Measurements from ENCODE around the gene ADAMTS7. TPM values are rescaled to one million over a fixed set of nuclear protein-coding genes. Genes with fewer than 3 reads are reported as not detected.
A peak's percentile ranks its signal among the peaks of the same experiment; 100 is the strongest.
"Not testable (repeated sequence)": the region's sequence is repeated elsewhere in the genome, so short reads cannot be mapped to it uniquely, and the experiment has no call there.

The ADAMTS7 gene
- total RNA-seq, 2 donors from 2014 or later = 0.39 to 1.5 TPM

GRCh38 chr15:78789615-78790014, 21.6 kb downstream of the ADAMTS7 start:
- Mint-ChIP-seq H3K27me3 (ENCODE audit: low read depth) (peaks cover 6% of the 10 kb centered on the region), H3K9me3 (no peaks in the 10 kb centered on the region), H3K27ac (no peak overlapping the region), H3K4me1 (ENCODE audit: low read depth) (peaks cover 13% of the 10 kb centered on the region), H3K36me3 (ENCODE audit: insufficient read depth in 2 of 2) (peaks cover 0 to 2% of the 10 kb centered on the region in 2 donors), H3K4me3 (peak overlapping the region in 1 of 2 donors; percentile 49)
- ATAC-seq (replicated peaks in 1 of 2) = no peak
- DNase-seq = no peak

- ATAC-seq (replicated peaks in 1 of 2) (no peak), DNase-seq (no peak)
- H3K27ac Mint-ChIP-seq = no peak overlapping the region
- peaks cover 13% of the 10 kb centered on the region for H3K4me1 Mint-ChIP-seq (ENCODE audit: low read depth)
- H3K9me3 Mint-ChIP-seq = peaks cover 0 to 2% of the 10 kb centered on the region in 2 donors
- peaks cover 1 to 4% of the 10 kb centered on the region in 2 donors for H3K36me3 Mint-ChIP-seq (ENCODE audit: insufficient read depth in 2 of 2)
- H3K4me3 Mint-ChIP-seq = no peak overlapping the region
- peaks cover 11% of the 10 kb centered on the region for H3K27me3 Mint-ChIP-seq (ENCODE audit: low read depth)
These were observed 23.1 kb downstream of the ADAMTS7 start for GRCh38 chr15:78788016-78788660.

- H3K4me3 Mint-ChIP-seq; ATAC-seq (replicated peaks in 1 of 2); DNase-seq; H3K4me1 Mint-ChIP-seq (ENCODE audit: low read depth); H3K27ac Mint-ChIP-seq; H3K36me3 Mint-ChIP-seq (ENCODE audit: insufficient read depth in 2 of 2); H3K9me3 Mint-ChIP-seq: not testable (repeated sequence)
- peaks cover 11% of the 10 kb centered on the region for H3K27me3 Mint-ChIP-seq (ENCODE audit: low read depth)
These were observed 28.9 kb downstream of the ADAMTS7 start for GRCh38 chr15:78782402-78782801.

GRCh38 chr15:78781381-78781780, 29.9 kb downstream of the ADAMTS7 start:
- not testable (repeated sequence) for H3K9me3 Mint-ChIP-seq; H3K27ac Mint-ChIP-seq; ATAC-seq (replicated peaks in 1 of 2)

GRCh38 chr15:78779975-78780374, 31.3 kb downstream of the ADAMTS7 start:
- not testable (repeated sequence) for DNase-seq; H3K27ac Mint-ChIP-seq; ATAC-seq (replicated peaks in 1 of 2); H3K9me3 Mint-ChIP-seq; H3K36me3 Mint-ChIP-seq (ENCODE audit: insufficient read depth in 2 of 2); H3K4me1 Mint-ChIP-seq (ENCODE audit: low read depth); H3K4me3 Mint-ChIP-seq; H3K27me3 Mint-ChIP-seq (ENCODE audit: low read depth)

More at GRCh38 chr15:78781381-78781780, 29.9 kb downstream of the ADAMTS7 start:
- H3K27me3 Mint-ChIP-seq (ENCODE audit: low read depth) = peaks cover 11% of the 10 kb centered on the region
- H3K4me1 Mint-ChIP-seq (ENCODE audit: low read depth); H3K36me3 Mint-ChIP-seq (ENCODE audit: insufficient read depth in 2 of 2); H3K4me3 Mint-ChIP-seq; DNase-seq: not testable (repeated sequence)

GRCh38 chr15:78779176-78779785, 32.0 kb downstream of the ADAMTS7 start:
- H3K36me3 Mint-ChIP-seq (ENCODE audit: insufficient read depth in 2 of 2); H3K27ac Mint-ChIP-seq; ATAC-seq (replicated peaks in 1 of 2); H3K27me3 Mint-ChIP-seq (ENCODE audit: low read depth); H3K4me3 Mint-ChIP-seq; H3K9me3 Mint-ChIP-seq; DNase-seq; H3K4me1 Mint-ChIP-seq (ENCODE audit: low read depth): not testable (repeated sequence)

GRCh38 chr15:78778422-78778821, 32.8 kb downstream of the ADAMTS7 start:
- DNase-seq (no peak), ATAC-seq (replicated peaks in 1 of 2) (no peak)
- H3K27ac Mint-ChIP-seq = no peak overlapping the region
- no peak overlapping the region for H3K4me3 Mint-ChIP-seq
- H3K4me1 Mint-ChIP-seq (ENCODE audit: low read depth) = no peaks in the 10 kb centered on the region
- no peaks in the 10 kb centered on the region for H3K27me3 Mint-ChIP-seq (ENCODE audit: low read depth)
- no peaks in the 10 kb centered on the region for H3K36me3 Mint-ChIP-seq (ENCODE audit: insufficient read depth in 2 of 2)
- no peaks in the 10 kb centered on the region for H3K9me3 Mint-ChIP-seq

GRCh38 chr15:78777953-78778345, 33.3 kb downstream of the ADAMTS7 start:
- not testable (repeated sequence) for H3K4me3 Mint-ChIP-seq; ATAC-seq (replicated peaks in 1 of 2); DNase-seq; H3K36me3 Mint-ChIP-seq (ENCODE audit: insufficient read depth in 2 of 2); H3K27me3 Mint-ChIP-seq (ENCODE audit: low read depth); H3K9me3 Mint-ChIP-seq; H3K27ac Mint-ChIP-seq; H3K4me1 Mint-ChIP-seq (ENCODE audit: low read depth)

GRCh38 chr15:78777290-78777952, 33.8 kb downstream of the ADAMTS7 start:
- not testable (repeated sequence) for H3K27ac Mint-ChIP-seq; H3K4me1 Mint-ChIP-seq (ENCODE audit: low read depth); DNase-seq; H3K36me3 Mint-ChIP-seq (ENCODE audit: insufficient read depth in 2 of 2); H3K4me3 Mint-ChIP-seq; H3K9me3 Mint-ChIP-seq; ATAC-seq (replicated peaks in 1 of 2); H3K27me3 Mint-ChIP-seq (ENCODE audit: low read depth)

- H3K36me3 Mint-ChIP-seq (ENCODE audit: insufficient read depth in 2 of 2); ATAC-seq (replicated peaks in 1 of 2); H3K27ac Mint-ChIP-seq; H3K4me1 Mint-ChIP-seq (ENCODE audit: low read depth); H3K27me3 Mint-ChIP-seq (ENCODE audit: low read depth); DNase-seq; H3K9me3 Mint-ChIP-seq; H3K4me3 Mint-ChIP-seq: not testable (repeated sequence)
These were observed 35.0 kb downstream of the ADAMTS7 start for GRCh38 chr15:78776046-78776925.

GRCh38 chr15:78775472-78775871, 35.8 kb downstream of the ADAMTS7 start:
- Mint-ChIP-seq H3K36me3 (ENCODE audit: insufficient read depth in 2 of 2) (no peaks in the 10 kb centered on the region), H3K4me3 (no peak overlapping the region), H3K27me3 (ENCODE audit: low read depth) (no peaks in the 10 kb centered on the region), H3K9me3 (no peaks in the 10 kb centered on the region), H3K27ac (no peak overlapping the region), H3K4me1 (ENCODE audit: low read depth) (no peaks in the 10 kb centered on the region)
- no peak for ATAC-seq (replicated peaks in 1 of 2)
- no peak for DNase-seq

GRCh38 chr15:78774451-78774990, 36.7 kb downstream of the ADAMTS7 start:
- H3K4me3 Mint-ChIP-seq; H3K27me3 Mint-ChIP-seq (ENCODE audit: low read depth); H3K36me3 Mint-ChIP-seq (ENCODE audit: insufficient read depth in 2 of 2); H3K9me3 Mint-ChIP-seq; H3K4me1 Mint-ChIP-seq (ENCODE audit: low read depth); H3K27ac Mint-ChIP-seq; ATAC-seq (replicated peaks in 1 of 2); DNase-seq: not testable (repeated sequence)

Data from activated T-cell treated with anti-CD3 and anti-CD28 coated beads, Interleukin-2, amount 50 U/mL, for 72 hours (primary cell).